ENCODE data around the gene DLGAP3. TPM values are rescaled to one million over a fixed set of nuclear protein-coding genes. Genes with fewer than 3 reads are reported as not detected.
A peak's percentile ranks its signal among the peaks of the same experiment; 100 is the strongest.

Gene DLGAP3
- polyA plus RNA-seq, 1 donor from 2014 or later, result 2.9 TPM

GRCh38 chr1:34859446-34860200, 69.8 kb downstream of the DLGAP3 start, which contains the start of gene SMIM12:
TSS of gene SMIM12 (minus strand) at chr1:34859749. CDS start at chr1:34855977, 3,772 bp downstream.
- Histone ChIP-seq H3K9me2 (ENCODE audit: insufficient read depth, low read length) (no peaks in the 10 kb centered on the region), H3K79me2 (replicated peaks; ENCODE audit: insufficient read depth, low read length) (peaks cover 24% of the 10 kb centered on the region), H3K4me2 (ENCODE audit: low read length) (peak within 1 kb of the TSS; percentile 88), H3K27ac (ENCODE audit: low read length) (peak within 1 kb of the TSS; percentile 25), H2AFZ (ENCODE audit: low read depth, low read length) (peak within 1 kb of the TSS; percentile 75), H3K4me3 (ENCODE audit: low read length) (peak within 1 kb of the TSS; percentile 92), H3K36me3 (ENCODE audit: insufficient read depth, low read length) (no peaks in the 10 kb centered on the region), H3F3A (ENCODE audit: insufficient read depth, low read length, poor library complexity, severe bottlenecking) (no peaks in the 10 kb centered on the region), H4K20me1 (ENCODE audit: insufficient read depth) (no peaks in the 10 kb centered on the region), H3K9me3 (ENCODE audit: low read length) (no peaks in the 10 kb centered on the region), H3K27me3 (ENCODE audit: insufficient read depth, low read depth, low read length) (no peaks in the 10 kb centered on the region), H3K9ac (ENCODE audit: low read length) (peak within 1 kb of the TSS; percentile 85)
- TF ChIP-seq POLR2AphosphoS5 (IDR thresholded peaks at IDR 0.05), result peak; percentile 77
- no peak for TF ChIP-seq TAF1 (IDR thresholded peaks at IDR 0.05; ENCODE audit: low read depth)
- no peak for TF ChIP-seq EZH2 (IDR thresholded peaks at IDR 0.05; ENCODE audit: borderline replicate concordance, insufficient read depth, low read length, poor library complexity, severe bottlenecking)
- peak; percentile 76 for TF ChIP-seq SMC3 (conservative IDR thresholded peaks at IDR 0.05; ENCODE audit: poor library complexity)
- TF ChIP-seq MXI1 (conservative IDR thresholded peaks at IDR 0.05; ENCODE audit: poor library complexity, severe bottlenecking), result peak; percentile 91
- peak; percentile 93 for TF ChIP-seq CTCF (IDR thresholded peaks at IDR 0.05; ENCODE audit: poor library complexity, severe bottlenecking)
- TF ChIP-seq RAD21 (conservative IDR thresholded peaks at IDR 0.05), result peak; percentile 64
- TF ChIP-seq REST (IDR thresholded peaks at IDR 0.05; ENCODE audit: borderline replicate concordance), result peak; percentile 40
- peak; percentile 29 for TF ChIP-seq EP300 (conservative IDR thresholded peaks at IDR 0.05; ENCODE audit: poor library complexity, severe bottlenecking)

- H3K9me2 ChIP-seq (ENCODE audit: insufficient read depth, low read length), result no peaks in the 10 kb centered on the region
- no peaks in the 10 kb centered on the region for H4K20me1 ChIP-seq (ENCODE audit: insufficient read depth)
- peak overlapping the region; percentile 88 for H3K4me2 ChIP-seq (ENCODE audit: low read length)
- no peaks in the 10 kb centered on the region for H3F3A ChIP-seq (ENCODE audit: insufficient read depth, low read length, poor library complexity, severe bottlenecking)
- H3K36me3 ChIP-seq (ENCODE audit: insufficient read depth, low read length), result no peaks in the 10 kb centered on the region
- peaks cover 24% of the 10 kb centered on the region for H3K79me2 ChIP-seq (replicated peaks; ENCODE audit: insufficient read depth, low read length)
- no peaks in the 10 kb centered on the region for H3K27me3 ChIP-seq (ENCODE audit: insufficient read depth, low read depth, low read length)
- H3K4me3 ChIP-seq (ENCODE audit: low read length), result peak overlapping the region; percentile 92
- no peaks in the 10 kb centered on the region for H3K9me3 ChIP-seq (ENCODE audit: low read length)
- TF ChIP-seq REST (IDR thresholded peaks at IDR 0.05; ENCODE audit: borderline replicate concordance) (no peak), POLR2AphosphoS5 (IDR thresholded peaks at IDR 0.05) (no peak), SMC3 (conservative IDR thresholded peaks at IDR 0.05; ENCODE audit: poor library complexity) (no peak), TAF1 (IDR thresholded peaks at IDR 0.05; ENCODE audit: low read depth) (no peak)
- peak overlapping the region; percentile 25 for H3K27ac ChIP-seq (ENCODE audit: low read length)
- H3K9ac ChIP-seq (ENCODE audit: low read length), result peak overlapping the region; percentile 85
- H2AFZ ChIP-seq (ENCODE audit: low read depth, low read length), result peak overlapping the region; percentile 75
Measured at GRCh38 chr1:34858901-34859445, 70.5 kb downstream of the DLGAP3 start.
